Colon (tissue), 2 donors: ENCODE results near the gene NDRG3.

ENCODE experiments used
- FAIRE-seq: peaks from 2 replicates; lab custom pipeline; 2012; peaks lifted over from hg19 to GRCh38; lab: Jason Lieb, UNC
- donor health status: control.
- donor health status: control.

The NDRG3 gene

DNA sequence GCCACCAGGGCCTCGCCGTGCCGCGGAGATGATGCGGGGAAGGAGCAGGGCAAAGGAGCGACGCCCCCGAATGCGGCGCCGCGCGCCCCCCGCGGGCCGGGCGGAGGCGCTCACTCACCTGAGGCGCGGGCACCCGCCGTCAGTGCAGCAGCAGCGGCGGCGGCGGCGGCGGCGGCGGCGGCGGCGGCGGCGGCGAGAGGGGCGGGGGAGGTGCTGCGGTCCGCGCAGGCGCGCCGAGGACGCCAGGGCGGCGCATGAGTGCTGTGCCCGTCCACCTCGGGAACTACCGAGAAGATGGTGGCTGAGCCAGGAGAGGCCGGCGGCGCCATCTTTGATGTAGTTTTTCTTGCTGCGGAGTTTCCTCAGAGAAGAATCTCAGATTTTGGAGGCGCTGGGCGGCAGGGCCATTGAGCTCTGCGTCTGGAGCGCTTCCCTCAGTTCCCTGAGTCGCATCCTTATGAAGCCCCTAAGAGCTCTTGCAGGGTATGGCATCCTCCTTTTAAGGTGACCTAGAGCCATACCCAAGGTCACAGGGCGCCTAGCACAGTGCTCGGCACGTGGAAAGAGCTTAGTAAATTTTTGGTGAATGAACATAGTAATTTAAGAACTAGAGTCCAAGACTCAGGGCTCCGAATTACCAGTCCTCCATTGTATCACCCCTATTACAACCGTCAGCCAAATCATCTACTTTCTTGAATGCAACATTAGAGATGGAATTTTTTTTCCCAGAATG, at the start of gene NDRG3:
Gene NDRG3, minus strand, starts transcription at position 164 of the 733 bp plus-strand sequence. CDS start 24,355 bp downstream, outside the sequence.
- no peak for FAIRE-seq

DNA sequence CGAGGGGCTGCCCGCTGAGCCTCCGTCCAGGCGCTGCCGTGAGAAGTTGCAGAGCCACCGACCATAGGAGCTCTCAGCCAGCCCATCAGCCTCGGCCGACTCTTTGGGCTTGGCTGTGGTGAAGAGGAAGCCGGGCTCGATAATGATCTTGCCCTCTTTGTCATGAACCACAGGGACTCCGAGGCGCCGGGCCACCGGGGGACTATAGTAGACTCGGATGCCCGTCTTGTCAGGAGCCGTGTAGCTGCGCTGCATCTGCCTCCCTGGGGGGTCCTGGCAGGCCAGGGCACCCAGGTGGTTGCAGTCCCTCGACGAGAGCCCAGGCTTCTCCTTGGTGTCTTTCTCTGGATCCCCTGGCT, 48.2 kb upstream of the NDRG3 start:
- no peak for FAIRE-seq

DNA sequence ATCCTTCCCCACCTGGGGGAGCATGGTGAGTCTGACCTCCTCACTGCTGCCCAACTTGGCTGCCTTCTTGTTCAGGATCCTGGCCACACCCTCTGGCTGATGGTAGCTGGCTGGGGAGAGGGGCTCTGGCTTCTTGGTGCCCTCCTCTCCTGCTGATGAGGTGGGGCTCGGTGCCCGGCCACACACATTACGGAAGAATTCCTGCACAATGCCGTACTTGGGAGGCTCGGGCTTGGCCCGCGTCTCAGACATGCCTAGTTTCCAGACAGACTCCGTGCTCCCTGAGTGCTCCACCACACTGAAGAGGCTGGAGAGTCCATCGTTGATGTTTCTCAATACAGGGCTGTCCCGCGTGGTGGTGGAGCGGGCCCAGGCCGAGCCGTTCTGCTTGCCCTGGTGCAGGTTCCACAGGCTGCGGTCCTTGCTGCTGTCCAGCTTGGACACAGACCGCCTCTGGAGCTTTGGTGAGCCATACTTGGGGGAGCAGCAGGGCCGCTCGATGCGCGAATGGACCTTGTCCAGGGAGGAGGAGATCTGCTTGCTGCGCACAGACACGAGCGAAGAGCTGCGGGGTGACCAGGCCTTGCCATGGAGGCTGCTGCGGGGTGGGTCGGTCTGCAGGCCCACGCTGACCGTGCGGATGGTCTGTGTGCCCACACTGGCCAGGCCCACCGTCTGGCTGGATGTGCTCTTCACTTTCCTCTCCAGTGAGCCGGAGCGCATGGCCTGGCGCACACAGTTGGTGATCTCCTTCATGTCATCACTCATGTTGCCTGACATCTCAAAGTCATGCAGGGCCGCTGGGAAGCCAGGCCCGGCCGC, 47.6 kb upstream of the NDRG3 start:
- no peak for FAIRE-seq

DNA sequence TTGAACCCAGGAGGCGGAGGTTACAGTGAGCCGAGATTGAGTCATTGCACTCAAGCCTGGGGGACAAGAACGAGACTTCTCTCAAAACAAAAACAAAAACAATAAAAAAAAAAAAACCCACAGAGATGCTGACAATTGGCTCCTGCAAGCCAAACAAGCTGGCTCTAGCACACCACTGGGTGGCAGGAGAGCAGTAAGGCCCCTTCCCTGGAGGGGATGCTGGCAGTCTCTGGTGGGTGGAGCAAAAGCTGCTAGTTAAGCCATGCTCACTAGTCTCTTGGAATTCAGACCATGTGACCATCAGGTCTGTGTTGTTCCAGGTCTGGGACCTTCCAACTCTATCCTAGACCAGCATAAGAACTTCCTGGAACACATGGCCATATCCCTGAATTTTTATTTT, 46.5 kb upstream of the NDRG3 start:
- no peak for FAIRE-seq

DNA sequence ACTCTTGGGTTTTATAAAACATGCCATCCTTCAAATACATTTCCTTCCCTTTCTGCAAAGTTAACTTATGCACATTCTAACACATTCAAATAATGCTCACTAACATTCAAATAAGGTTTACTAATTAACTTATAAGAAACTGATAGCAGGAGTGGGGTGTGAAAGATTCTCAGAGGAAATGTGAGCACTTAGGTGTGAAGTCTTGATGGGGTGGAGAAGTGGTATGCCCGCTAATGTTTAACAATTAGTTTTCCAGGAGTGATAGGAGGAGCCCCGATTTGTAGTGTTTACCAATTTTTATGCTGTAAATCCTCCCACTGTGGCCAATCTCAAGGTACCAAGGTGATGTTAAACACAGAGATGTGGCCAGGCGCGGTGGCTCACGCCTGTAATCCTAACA, 46.0 kb upstream of the NDRG3 start:
- FAIRE-seq = no peak

DNA sequence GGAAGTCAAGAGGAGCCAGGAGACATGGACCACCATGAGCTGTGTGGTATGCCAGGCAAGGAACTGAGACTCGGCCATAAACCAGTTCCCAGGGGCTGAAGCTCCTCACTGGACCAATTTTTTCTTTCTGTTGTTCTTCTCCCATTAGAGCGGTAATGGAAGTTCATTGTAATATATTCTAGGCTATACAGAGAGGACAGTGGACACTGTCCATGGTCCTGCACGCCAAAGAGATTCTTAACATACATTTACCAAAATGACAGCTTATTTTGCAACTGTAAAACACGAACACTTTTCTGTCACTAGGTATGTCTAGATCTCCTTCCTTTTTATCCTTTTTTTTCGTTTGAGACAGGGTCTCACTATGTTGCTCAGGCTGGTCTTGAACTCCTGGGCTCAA, 40.8 kb upstream of the NDRG3 start:
- no peak for FAIRE-seq

DNA sequence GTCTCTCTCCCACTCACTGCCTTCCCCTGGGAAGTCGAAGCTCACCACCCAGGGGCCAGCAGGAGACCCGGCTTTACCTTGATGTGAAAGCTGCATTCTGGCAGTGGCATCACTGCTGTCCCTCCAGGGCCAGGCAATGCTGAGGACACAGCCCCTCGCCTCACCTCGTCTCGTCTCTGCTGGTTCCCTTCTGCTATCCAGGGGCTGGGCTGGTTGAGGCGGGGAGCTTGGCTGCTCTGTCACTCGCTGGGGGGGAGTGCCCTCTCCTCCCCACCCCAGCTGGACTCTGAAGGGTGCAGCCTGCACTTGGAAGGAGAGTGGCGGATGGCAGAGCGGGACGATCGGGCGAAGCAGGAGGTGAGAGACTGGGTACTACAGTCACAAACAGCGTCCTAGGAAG, 40.4 kb upstream of the NDRG3 start:
- FAIRE-seq = no peak

DNA sequence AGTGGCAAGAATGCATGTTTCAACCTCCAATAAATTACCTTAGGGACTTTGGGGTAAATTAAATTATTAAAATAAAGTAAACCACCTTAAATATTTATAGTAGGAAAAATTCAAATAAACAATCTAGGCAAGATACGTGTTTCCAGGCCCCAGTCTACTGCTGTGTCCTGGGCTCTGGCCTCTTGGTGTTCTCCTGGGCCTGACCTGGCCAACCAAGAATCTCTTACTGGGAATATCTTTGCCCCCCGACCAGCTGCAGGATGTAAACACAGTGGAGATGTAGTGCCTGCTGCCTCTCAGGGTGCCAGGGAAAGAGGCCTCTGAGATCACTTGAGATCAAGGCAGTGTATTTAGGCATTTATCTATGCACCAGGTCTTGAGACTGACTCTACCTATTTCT, 39.4 kb upstream of the NDRG3 start:
- FAIRE-seq = no peak

DNA sequence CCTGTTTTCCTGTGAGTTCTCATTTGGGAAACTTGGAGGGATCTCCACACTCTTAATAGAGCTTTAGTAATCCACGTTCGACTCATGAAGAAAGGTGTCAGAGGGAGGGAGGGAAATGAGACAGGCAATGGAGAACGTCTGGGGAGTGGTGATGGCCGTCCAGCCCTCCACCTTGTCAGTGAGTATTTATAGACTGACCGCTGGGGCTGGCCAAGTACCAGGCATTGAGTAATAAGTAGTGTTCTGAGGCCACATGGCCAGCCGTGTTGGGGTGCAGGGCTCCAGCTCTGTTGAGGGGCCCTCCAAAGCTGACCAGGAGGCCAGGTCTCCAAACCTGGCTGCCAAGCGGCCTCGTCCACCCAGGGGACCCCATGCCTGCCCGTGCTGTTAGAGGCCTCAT, 39.0 kb upstream of the NDRG3 start:
- FAIRE-seq = no peak

DNA sequence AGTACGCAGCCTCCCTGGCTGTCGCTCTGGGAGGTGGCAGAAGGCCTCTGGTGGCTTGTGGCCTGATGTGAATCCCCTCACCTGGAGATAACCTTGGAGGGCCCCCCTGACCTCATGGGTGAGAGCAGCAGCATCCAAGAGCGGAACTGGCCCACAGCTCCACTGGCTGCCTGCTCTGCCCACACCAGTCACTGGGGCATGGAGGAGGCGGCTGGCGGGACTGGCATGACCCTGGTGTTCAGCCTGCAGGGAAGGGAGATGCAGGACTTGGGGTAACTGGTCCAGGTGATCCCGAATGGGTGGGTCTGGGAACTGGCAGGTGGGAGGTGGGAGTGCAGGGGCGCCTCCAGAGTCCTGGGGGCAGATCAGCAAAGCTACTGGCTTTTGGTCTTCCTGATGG, 38.2 kb upstream of the NDRG3 start:
- FAIRE-seq = no peak

DNA sequence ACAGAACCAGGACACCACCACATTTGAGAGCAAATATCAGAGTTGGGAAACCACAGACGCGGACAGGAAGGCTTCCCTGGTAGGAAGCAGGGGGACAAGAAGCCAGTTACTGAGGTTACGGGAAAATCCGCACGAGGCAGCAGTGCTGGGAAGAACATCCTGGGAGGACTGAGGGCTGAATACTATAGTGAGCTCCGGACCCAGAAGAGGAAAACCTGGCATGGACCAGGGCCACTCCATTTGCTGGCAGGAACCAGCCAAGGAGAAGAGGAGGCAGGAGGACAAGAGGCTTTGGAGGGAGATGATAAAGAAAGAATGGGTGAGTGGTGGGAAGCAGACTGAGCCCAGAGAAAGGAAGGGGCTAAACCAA, 33.8 kb upstream of the NDRG3 start:
- no peak for FAIRE-seq

DNA sequence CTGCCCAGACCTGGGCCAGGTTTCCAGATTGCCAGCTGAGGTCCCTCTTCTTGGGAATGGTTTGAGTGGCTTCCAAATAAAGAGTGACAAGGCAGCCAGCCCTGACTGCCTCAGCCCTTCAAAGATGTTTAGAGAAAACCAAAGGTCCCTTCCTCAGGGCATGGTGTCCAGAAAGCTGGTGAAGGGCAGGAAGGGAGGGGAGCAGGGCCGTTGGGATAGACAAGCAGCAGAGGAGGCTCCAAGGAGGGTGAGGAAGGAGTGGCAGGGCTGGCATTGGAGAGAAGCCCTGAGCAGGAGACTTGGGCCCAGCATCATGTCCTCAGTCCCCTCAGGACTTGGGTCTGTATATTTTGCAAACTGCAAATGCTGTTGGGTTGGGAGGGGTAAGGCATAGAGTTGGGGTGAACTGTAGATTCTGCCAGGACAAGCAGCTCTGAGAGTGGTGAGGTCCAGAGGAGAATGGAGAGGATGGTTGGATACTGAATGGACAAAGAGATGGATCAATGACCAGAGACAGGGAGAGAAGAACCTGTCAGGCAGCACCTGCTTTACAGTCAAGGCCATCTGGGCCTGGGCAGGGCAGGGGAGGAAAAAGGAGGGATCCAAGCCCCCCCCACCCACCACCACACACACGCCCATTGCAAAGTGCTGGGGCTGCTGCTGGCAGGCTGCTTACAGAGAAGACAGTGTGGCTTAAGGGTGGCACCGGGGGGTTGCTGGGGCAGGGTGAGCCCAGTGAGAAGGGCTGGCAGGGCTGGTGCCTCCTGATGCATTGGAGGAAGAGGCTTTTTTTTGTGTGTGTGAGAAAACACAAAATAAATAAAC, 33.2 kb upstream of the NDRG3 start:
- FAIRE-seq = no peak

DNA sequence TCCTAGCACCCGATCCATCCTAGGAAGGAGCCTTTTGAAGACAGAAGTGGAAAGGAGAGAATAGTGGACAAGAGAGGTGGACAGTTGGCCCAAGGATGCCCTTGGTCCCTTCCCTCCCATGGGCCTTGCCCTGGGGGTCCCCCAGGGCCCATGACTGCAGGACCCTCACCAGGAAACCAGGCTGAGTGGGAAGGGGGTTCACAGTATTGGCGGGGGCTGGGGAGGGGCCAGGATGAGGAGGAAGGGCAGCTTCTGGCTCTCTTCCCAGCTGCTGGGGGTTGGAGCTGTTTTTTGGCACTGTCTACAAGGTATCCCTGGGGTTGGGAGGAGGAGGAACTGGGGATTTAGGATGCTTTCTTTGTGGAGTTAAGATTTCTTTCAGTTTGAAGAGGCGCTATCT, 31.7 kb upstream of the NDRG3 start:
- no peak for FAIRE-seq

DNA sequence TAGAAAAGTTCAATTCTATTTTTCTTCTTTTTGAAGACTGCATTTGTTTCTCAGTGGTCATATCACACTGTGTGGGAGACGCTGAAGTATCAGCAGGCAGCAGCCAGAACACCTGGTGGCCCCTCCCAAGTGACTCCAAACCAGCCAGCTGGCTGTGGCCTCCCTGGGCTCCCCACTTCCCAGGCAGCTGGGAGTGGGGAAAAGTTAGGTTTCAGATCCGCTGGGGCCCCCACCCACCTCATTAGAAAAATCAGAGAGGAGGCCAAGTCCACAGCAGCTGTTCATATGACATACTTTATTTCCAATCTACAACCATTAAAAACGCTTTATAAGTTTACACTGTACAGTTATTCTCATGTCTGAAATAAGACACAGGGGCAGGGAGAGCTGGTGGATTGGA, 31.3 kb upstream of the NDRG3 start:
- FAIRE-seq = no peak

DNA sequence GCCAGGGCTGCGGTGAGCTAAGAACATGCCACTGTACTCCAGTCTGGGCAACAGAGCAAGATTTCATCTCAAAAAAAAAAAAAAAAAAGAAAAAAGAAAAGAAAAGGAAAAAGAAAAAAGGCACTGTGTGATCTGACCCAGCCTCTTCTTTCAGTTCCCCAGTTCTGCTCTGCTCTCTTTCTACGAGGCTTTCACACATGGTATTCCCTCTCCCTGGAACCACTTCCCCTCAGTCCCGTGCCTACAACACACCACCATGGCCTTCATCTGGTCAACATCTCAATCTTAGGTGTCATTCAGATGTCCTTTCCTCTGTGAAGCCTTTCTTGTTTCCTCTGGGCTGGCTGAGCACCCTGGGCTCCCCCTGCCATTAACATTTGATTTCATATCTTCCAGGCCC, 29.9 kb upstream of the NDRG3 start:
- FAIRE-seq = no peak

DNA sequence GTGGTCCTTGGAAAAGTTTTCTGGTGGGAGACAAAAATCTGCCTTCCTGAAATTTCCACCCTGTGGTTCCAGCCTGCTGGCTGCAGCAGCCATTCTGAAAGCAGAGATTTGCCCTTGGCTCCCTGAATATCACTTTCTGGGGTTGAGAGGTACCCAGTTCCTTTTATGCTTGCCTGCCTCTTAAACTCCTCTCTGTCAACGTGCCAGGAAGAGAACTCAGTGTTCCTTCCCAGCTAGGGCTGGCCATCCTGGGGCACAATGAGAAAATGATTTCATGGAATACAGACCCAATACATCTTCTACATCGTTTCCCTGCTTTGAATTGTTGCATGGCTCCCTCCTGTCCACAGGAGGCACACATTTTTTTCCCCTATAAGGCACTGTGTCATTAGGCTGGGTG, 29.3 kb upstream of the NDRG3 start:
- no peak for FAIRE-seq

DNA sequence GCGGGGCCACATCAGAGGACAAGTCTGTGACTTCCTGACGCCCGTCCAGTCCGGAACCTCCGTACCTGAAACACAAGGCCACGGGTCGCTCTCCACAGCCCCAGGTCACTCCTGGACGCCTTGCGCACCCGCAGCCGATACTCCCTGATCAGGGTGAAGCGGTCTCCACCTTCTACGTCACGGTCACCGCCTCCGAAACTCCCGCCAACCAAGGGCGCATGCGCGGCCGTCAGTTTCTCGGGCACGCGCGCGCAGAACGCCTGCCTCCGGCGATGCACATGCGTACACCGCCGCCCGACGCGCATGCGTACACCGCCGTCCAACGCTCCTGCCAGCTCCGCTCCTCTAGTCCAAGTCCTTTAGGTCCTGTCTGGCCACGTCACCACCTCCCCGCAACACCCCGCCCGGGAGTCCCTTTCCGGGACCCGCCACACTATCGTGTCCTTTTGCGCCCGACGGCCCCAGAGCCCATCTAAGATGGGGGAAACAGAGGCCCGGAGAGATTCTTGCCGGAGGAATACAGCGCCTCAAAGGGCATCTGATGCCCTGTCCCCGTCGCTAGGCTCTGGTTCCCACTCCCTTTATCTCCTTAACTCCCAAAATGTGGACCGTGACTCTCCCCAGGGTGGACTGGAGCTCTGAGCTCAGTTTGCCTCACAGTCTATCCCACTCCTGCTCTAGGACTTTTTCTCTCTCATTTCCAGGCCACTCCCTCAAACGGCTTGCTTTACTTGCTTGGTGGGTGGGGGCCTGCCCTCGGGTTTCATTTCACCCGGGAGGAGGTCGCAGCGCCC, 27.9 kb upstream of the NDRG3 start, which contains the start of gene DSN1:
Gene DSN1, minus strand, starts transcription at position 167 of the 794 bp plus-strand sequence. CDS start 2,305 bp downstream, outside the sequence.
- no peak for FAIRE-seq

DNA sequence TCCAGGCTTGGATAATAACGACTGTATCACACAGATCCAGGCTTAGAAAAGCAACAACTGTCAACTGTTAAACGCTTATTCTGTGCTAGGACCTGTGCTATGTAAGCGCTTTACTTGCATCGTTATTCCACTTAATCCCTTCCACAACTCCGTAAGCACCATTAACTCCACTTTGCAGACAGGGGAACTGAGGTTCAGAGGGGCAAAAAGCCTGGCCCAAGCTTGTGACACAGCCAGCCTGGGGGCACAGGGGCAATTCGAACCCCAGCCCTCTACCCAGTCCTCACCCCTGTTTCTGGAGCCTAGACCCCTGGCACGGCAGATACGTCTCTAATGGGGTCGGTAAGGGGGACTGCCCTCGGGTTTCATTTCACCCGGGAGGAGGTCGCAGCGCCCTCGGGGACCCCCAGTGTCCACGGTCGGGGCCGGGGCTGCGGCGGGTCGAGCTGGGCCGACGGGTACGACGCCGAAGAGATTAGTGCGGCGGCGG, 27.3 kb upstream of the NDRG3 start:
- no peak for FAIRE-seq

DNA sequence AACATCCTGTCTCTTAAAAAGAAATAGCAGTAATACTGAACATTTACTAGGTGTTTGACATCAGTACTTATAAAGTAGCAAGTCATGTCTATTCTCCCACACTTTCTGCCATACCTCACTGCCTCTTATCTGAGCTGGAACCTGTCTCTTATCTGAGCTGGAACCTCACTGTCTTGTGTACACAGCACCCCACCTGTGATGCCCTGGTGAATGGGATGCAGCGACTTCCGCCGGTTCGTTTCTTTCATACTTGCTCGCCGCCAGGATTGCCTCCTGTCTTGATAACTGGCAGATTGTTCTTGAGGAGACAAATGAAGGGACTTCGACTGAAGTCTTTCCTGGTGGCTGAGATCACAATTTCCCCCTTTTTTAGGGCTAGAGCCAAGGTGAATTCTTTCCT, 24.8 kb upstream of the NDRG3 start:
- no peak for FAIRE-seq

DNA sequence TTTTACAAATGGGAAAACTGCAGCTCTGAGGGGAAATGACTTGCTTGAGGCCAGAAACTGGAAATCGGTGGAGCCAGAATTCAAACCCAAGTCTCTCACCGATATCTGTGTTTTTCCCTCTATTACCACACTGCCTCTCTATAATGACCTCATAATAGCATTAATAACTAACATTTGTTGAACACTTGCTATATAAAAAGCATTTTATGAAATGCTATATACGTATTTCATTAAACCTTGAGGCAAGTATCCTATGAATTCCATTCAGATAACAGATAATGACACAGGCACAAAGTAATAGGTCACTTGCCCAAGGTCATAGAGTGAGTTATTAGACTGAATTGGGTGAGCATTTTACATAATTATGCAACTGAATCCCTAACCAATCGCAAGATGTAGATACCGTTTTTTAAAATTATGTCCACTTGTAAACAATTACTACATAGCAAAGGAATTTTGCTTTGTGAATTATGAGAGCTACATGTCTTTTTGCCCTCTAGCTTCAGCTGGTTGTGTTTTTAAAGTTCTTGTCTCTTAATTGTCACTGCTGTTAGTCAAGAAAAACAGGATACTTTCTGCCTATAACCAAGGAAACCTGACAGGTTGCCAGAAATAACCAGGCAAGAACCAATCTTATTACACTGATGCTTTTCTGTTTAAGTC, 23.0 kb upstream of the NDRG3 start:
- no peak for FAIRE-seq

DNA sequence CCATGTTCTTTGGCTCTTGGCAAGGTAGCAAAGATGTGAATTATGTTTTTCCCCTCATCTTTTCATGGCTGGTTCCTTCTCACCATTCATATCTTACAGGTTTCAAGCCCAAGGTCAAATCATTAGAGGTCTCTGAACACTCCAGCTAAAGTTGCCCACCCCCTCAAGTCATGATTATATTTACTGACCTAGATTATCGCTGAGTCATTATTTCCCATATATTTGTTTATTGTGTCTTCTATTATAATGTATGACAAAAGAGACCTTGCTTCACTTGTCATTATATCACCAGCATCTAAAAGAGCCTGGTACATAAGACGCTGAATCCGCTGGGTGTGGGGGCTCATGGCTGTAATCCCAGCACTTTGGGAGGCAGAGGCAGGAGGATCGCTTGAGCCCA, 15.2 kb upstream of the NDRG3 start:
- FAIRE-seq = no peak
